Keratinocyte (primary cell): ENCODE measurements around the gene GRP. TPM values are rescaled to one million over a fixed set of nuclear protein-coding genes. Genes with fewer than 3 reads are reported as not detected.

Source experiments
- DNase-seq: peaks from one replicate; pipeline ENCODE4 v3.0.0-alpha.2; 2011; ENCODE audit warnings: low read depth, missing footprints, low spot score
- FAIRE-seq: peaks from 2 replicates; lab custom pipeline; 2011; peaks lifted over from hg19 to GRCh38; lab: Jason Lieb, UNC
- H2AFZ ChIP-seq: 2 replicates; pipeline ENCODE4 v1.6.0; 2012; ENCODE audit warnings: low read length, control low read depth, inconsistent platforms; ENCODE audit not compliant: control insufficient read depth
- H3K27ac ChIP-seq: 2 replicates; pipeline ENCODE4 v1.5.1; 2011; ENCODE audit warnings: low read length; ENCODE audit not compliant: control insufficient read depth, insufficient read depth
- H3K27me3 ChIP-seq: 3 replicates; pipeline ENCODE4 v1.6.0; 2011; ENCODE audit warnings: low read length; ENCODE audit not compliant: control insufficient read depth, insufficient read depth; ENCODE audit errors: extremely low read depth
- H3K36me3 ChIP-seq, 2 experiments: 2 replicates in 1 of 2; 3 replicates in 1 of 2; pipeline ENCODE4 v1.5.1; 2011; ENCODE audit warnings: low read length in 2 of 2, mild to moderate bottlenecking in 1 of 2; ENCODE audit not compliant: control insufficient read depth in 2 of 2, insufficient read depth in 2 of 2; ENCODE audit errors: extremely low read depth in 1 of 2
- H3K4me1 ChIP-seq: 3 replicates; pipeline ENCODE4 v1.5.1; 2011; ENCODE audit warnings: low read length; ENCODE audit not compliant: control insufficient read depth, insufficient read depth; ENCODE audit errors: extremely low read depth
- H3K4me2 ChIP-seq: 3 replicates; pipeline ENCODE4 v1.6.0; 2011; ENCODE audit warnings: low read depth, low read length; ENCODE audit not compliant: control insufficient read depth, insufficient read depth; ENCODE audit errors: extremely low read depth
- H3K4me3 ChIP-seq, 3 experiments: fragments of 200-600 bp in 1 of 3; sonication (generic) in 1 of 3; 2 replicates in 2 of 3; 3 replicates in 1 of 3; pipeline ENCODE4 v1.5.1; 2011 to 2016; ENCODE audit warnings: low read length in 3 of 3, mild to moderate bottlenecking in 3 of 3, control low read depth in 2 of 3, inconsistent platforms in 1 of 3, low read depth in 1 of 3, mixed read lengths in 1 of 3, mixed run types in 1 of 3, moderate library complexity in 1 of 3; ENCODE audit not compliant: control insufficient read depth in 2 of 3, insufficient read depth in 2 of 3; ENCODE audit errors: extremely low read depth in 1 of 3
- H3K79me2 ChIP-seq: 2 replicates; pipeline ENCODE4 v1.6.0; 2012; ENCODE audit warnings: low read length; ENCODE audit not compliant: control insufficient read depth, insufficient read depth
- H3K9ac ChIP-seq: 3 replicates; pipeline ENCODE4 v1.6.0; 2011; ENCODE audit warnings: low read length; ENCODE audit not compliant: control insufficient read depth, insufficient read depth; ENCODE audit errors: extremely low read depth
- H3K9me1 ChIP-seq: 3 replicates; pipeline ENCODE4 v1.6.0; 2011; ENCODE audit warnings: low read length; ENCODE audit not compliant: control insufficient read depth, insufficient read depth; ENCODE audit errors: extremely low read depth
- H3K9me3 ChIP-seq: 2 replicates; pipeline ENCODE4 v1.5.1; 2012; ENCODE audit warnings: low read depth, low read length; ENCODE audit not compliant: control insufficient read depth
- H4K20me1 ChIP-seq: 3 replicates; pipeline ENCODE4 v1.6.0; 2011; ENCODE audit warnings: low read length; ENCODE audit not compliant: control insufficient read depth, insufficient read depth; ENCODE audit errors: extremely low read depth
- CTCF ChIP-seq, 3 experiments: IDR thresholded peaks in 1 of 3; conservative IDR thresholded peaks in 1 of 3; optimal IDR thresholded peaks in 1 of 3; 2 replicates in 2 of 3; 3 replicates in 1 of 3; pipeline versions ENCODE3 to v1.5.1; 2011; ENCODE audit warnings: low read length in 3 of 3, mild to moderate bottlenecking in 3 of 3, moderate library complexity in 2 of 3, control low read depth in 1 of 3, inconsistent platforms in 1 of 3; ENCODE audit not compliant: insufficient read depth in 2 of 3; ENCODE audit errors: extremely low read depth in 1 of 3
- EZH2 ChIP-seq: IDR thresholded peaks from one replicate; pipeline ENCODE4 v1.6.1; 2012; ENCODE audit warnings: inconsistent platforms, mild to moderate bottlenecking, low read length, moderate library complexity
- dilution Hi-C: fragments of 300-500 bp; cut with MboI; formaldehyde crosslinking; loops from one replicate; pipeline ENCODE4 v1.7.0; 2020; ENCODE audit warnings: low sequenced_read_pairs; ENCODE audit not compliant: extremely low pct_ligation_motif_present
- polyA plus RNA-seq, 5 experiments: library from polyadenylated mRNA; depleted of rRNA in 3 of 5; stranded (reverse) in 3 of 5; stranded (forward) in 1 of 5; unstranded in 1 of 5; fragments of >200 nt; gene quantifications; 1 replicate in 1 of 5; 2 replicates in 3 of 5; 3 replicates in 1 of 5; pipeline versions ENCODE4 v1.2.1 to v1.2.3, GENCODE V29; 2011 to 2012; ENCODE audit warnings: missing spikeins in 2 of 5, low read depth in 1 of 5, low replicate concordance in 1 of 5

Gene GRP
- polyA plus RNA-seq, 1 donor (not counting 4 experiments of a cell fraction or from before 2014, with no cell fraction given): not detected

DNA sequence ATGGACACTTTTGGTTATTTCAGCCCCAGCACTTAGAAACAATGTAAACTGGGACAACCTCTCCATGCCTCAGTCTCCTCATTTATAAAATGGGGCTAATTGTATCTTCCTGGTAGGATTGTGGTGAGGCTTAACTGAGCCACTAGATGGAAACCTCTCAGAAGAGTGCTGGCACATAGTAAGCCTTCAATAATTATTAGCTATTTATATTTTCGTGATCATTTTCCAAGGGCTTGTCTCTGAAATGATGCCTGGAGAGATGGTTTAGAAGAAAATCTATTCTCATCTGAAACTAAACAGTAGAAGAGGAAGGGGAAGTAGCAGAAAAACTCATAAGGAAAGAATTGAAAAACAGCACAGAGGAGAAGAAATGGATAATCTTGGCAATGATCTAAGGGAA, 46.5 kb downstream of the GRP start:
- no peak for DNase-seq

GRCh38 chr18:59266886-59267502, 47.0 kb downstream of the GRP start:
- peaks cover 94% of the 10 kb centered on the region for H3K27me3 ChIP-seq

More for the DNA sequence above, 46.5 kb downstream of the GRP start:
- Histone ChIP-seq H3K27ac (no peak overlapping the region), H2AFZ (no peak overlapping the region), H3K4me1 (peaks cover 16% of the 10 kb centered on the region), H3K27me3 (peaks cover 89% of the 10 kb centered on the region), H3K9me3 (no peaks in the 10 kb centered on the region), H3K9ac (no peak overlapping the region), H3K79me2 (no peaks in the 10 kb centered on the region), H3K4me3 (no peak overlapping the region), H3K36me3 (no peaks in the 10 kb centered on the region), H4K20me1 (peaks cover 5% of the 10 kb centered on the region), H3K9me1 (peaks cover 2% of the 10 kb centered on the region), H3K4me2 (no peak overlapping the region)
- TF ChIP-seq EZH2 (no peak), CTCF (optimal IDR thresholded peaks at IDR 0.05 in 1 of 3, IDR thresholded peaks at IDR 0.05 in 1 of 3, conservative IDR thresholded peaks at IDR 0.05 in 1 of 3; ENCODE audit: extremely low read depth in 1 of 3, insufficient read depth in 2 of 3, low read length in 3 of 3) (no peak)
- dilution Hi-C loops: no loop called here
- no peak for FAIRE-seq

More at GRCh38 chr18:59266886-59267502, 47.0 kb downstream of the GRP start:
- no peaks in the 10 kb centered on the region for H3K79me2 ChIP-seq
- TF ChIP-seq EZH2 (no peak), CTCF (optimal IDR thresholded peaks at IDR 0.05 in 1 of 3, IDR thresholded peaks at IDR 0.05 in 1 of 3, conservative IDR thresholded peaks at IDR 0.05 in 1 of 3; ENCODE audit: extremely low read depth in 1 of 3, insufficient read depth in 2 of 3, low read length in 3 of 3) (no peak)
- H3K9me1 ChIP-seq: peaks cover 2% of the 10 kb centered on the region
- H4K20me1 ChIP-seq: peaks cover 5% of the 10 kb centered on the region
- H2AFZ ChIP-seq: no peak overlapping the region
- H3K4me2 ChIP-seq: no peak overlapping the region
- FAIRE-seq: no peak
- no peak for DNase-seq
- H3K4me1 ChIP-seq: peaks cover 16% of the 10 kb centered on the region
- dilution Hi-C loops: no loop called here
- no peak overlapping the region for H3K4me3 ChIP-seq
- no peaks in the 10 kb centered on the region for H3K36me3 ChIP-seq
- H3K9ac ChIP-seq: no peak overlapping the region
- H3K9me3 ChIP-seq: no peaks in the 10 kb centered on the region
- no peak overlapping the region for H3K27ac ChIP-seq
